ENCODE data around the gene PRDM16.

- TF ChIP-seq CTCF (conservative IDR thresholded peaks at IDR 0.05; ENCODE audit: low read depth, low read length) (no peak), EZH2phosphoT487 (IDR thresholded peaks at IDR 0.05; ENCODE audit: borderline replicate concordance, low read length) (no peak), EZH2 (IDR thresholded peaks at IDR 0.05; ENCODE audit: low read length, unreplicated experiment) (no peak)
Observed at GRCh38 chr1:3152143-3152542, 83.1 kb downstream of the PRDM16 start.
